Sigmoid colon (tissue), 4 donors: ENCODE data around the gene LCP2.

Experiments used
- CTCF ChIP-seq, 4 experiments: fragments of 450-650 bp in 3 of 4; fragments of 200-600 bp in 1 of 4; IDR thresholded peaks; one replicate each; pipeline ENCODE4 v1.5.1; 2016 to 2019; ENCODE audit warnings: antibody characterized with exemption in 4 of 4, mild to moderate bottlenecking in 3 of 4, moderate library complexity in 2 of 4
- EP300 ChIP-seq, 4 donors: sonication (generic); formaldehyde crosslinking; IDR thresholded peaks; one replicate each; pipeline ENCODE4 v1.6.1; 2017; ENCODE audit warnings: antibody characterized with exemption in 4 of 4
- POLR2AphosphoS5 ChIP-seq, 4 donors: sonication (generic); formaldehyde crosslinking; IDR thresholded peaks; one replicate each; pipeline ENCODE4 v1.6.1; 2017; ENCODE audit warnings: antibody characterized with exemption in 4 of 4

- TF ChIP-seq CTCF (IDR thresholded peaks at IDR 0.05) (no peak), POLR2AphosphoS5 (IDR thresholded peaks at IDR 0.05) (no peak), EP300 (IDR thresholded peaks at IDR 0.05) (no peak)
Observed at GRCh38 chr5:170221327-170221741, 76.2 kb downstream of the LCP2 start.
